GM18907 (cell line): Measurements from ENCODE around the gene KMT2E.
A peak's percentile ranks its signal among the peaks of the same experiment; 100 is the strongest.

Experiments
- ATAC-seq: cut with Tn5 transposase; IDR thresholded peaks from one replicate; pipeline ENCODE4 v1.9.1; 2021; ENCODE audit warnings: mild to moderate bottlenecking, moderate library complexity; ENCODE audit not compliant: unreplicated experiment

The KMT2E gene

GRCh38 chr7:105068886-105069285 is 54.9 kb downstream of the KMT2E start:
- ATAC-seq, result no peak

- no peak for ATAC-seq
Observed at GRCh38 chr7:105073143-105073542, 59.1 kb downstream of the KMT2E start.

- ATAC-seq, result no peak
Observed at GRCh38 chr7:105079348-105079747, 65.3 kb downstream of the KMT2E start.

GRCh38 chr7:105084581-105084980 is 70.6 kb downstream of the KMT2E start:
- ATAC-seq, result no peak

- no peak for ATAC-seq
Observed at GRCh38 chr7:105086850-105087249, 72.8 kb downstream of the KMT2E start.

- no peak for ATAC-seq
Observed at GRCh38 chr7:105087981-105088380, 74.0 kb downstream of the KMT2E start.

- ATAC-seq, result no peak
Observed at GRCh38 chr7:105088456-105088855, 74.5 kb downstream of the KMT2E start.

GRCh38 chr7:105094966-105095365 is 81.0 kb downstream of the KMT2E start:
- no peak for ATAC-seq

- no peak for ATAC-seq
Observed at GRCh38 chr7:105096306-105096705, 82.3 kb downstream of the KMT2E start.

- no peak for ATAC-seq
Observed at GRCh38 chr7:105097619-105098018, 83.6 kb downstream of the KMT2E start.

GRCh38 chr7:105098863-105099515 is 85.0 kb downstream of the KMT2E start:
- ATAC-seq, result peak; percentile 79

- ATAC-seq, result peak; percentile 53
Observed at GRCh38 chr7:105101864-105102263, 87.9 kb downstream of the KMT2E start.

GRCh38 chr7:105102557-105103352 is 88.8 kb downstream of the KMT2E start:
- no peak for ATAC-seq

- ATAC-seq, result no peak
Observed at GRCh38 chr7:105105579-105105978, 91.6 kb downstream of the KMT2E start.

GRCh38 chr7:105106473-105106872 is 92.5 kb downstream of the KMT2E start:
- no peak for ATAC-seq

GRCh38 chr7:105107458-105107857 is 93.5 kb downstream of the KMT2E start:
- ATAC-seq, result no peak

- no peak for ATAC-seq
Observed at GRCh38 chr7:105112440-105113418, 98.7 kb downstream of the KMT2E start.

- no peak for ATAC-seq
Observed at GRCh38 chr7:105118612-105119600, 104.9 kb downstream of the KMT2E start.

- no peak for ATAC-seq
Observed at GRCh38 chr7:105122619-105123018, 108.6 kb downstream of the KMT2E start.

GRCh38 chr7:105125745-105126144 is 111.7 kb downstream of the KMT2E start:
- no peak for ATAC-seq
